AG10803 (cell line): ENCODE results near the gene LGALS3BP.

Experiments used
- DNase-seq: peaks from one replicate; pipeline ENCODE4 v3.0.0; 2010; ENCODE audit warnings: low read depth
- H3K4me3 ChIP-seq: 2 replicates; pipeline ENCODE4 v1.5.1; 2011; ENCODE audit warnings: mild to moderate bottlenecking, low read length, control low read depth
- CTCF ChIP-seq: conservative IDR thresholded peaks from 2 replicates; pipeline ENCODE4 v1.5.1; 2011; ENCODE audit warnings: mild to moderate bottlenecking, low read length, control low read depth, inconsistent platforms

LGALS3BP gene

GRCh38 chr17:78954684-78955083 is 25.0 kb downstream of the LGALS3BP start:
- no peak for TF ChIP-seq CTCF

GRCh38 chr17:78953356-78954350 is 26.1 kb downstream of the LGALS3BP start:
- no peak for TF ChIP-seq CTCF
- no peak overlapping the region for H3K4me3 ChIP-seq
- peak; percentile 43 for DNase-seq

More at GRCh38 chr17:78954684-78955083, 25.0 kb downstream of the LGALS3BP start:
- DNase-seq = no peak
- H3K4me3 ChIP-seq = no peak overlapping the region

GRCh38 chr17:78952706-78953105 is 27.0 kb downstream of the LGALS3BP start:
- no peak for DNase-seq
- no peak overlapping the region for H3K4me3 ChIP-seq
- no peak for TF ChIP-seq CTCF

GRCh38 chr17:78951967-78952551 is 27.7 kb downstream of the LGALS3BP start:
- no peak for TF ChIP-seq CTCF
- no peak overlapping the region for H3K4me3 ChIP-seq
- peak; percentile 16 for DNase-seq

- no peak overlapping the region for H3K4me3 ChIP-seq
- no peak for DNase-seq
- no peak for TF ChIP-seq CTCF
These were observed 28.9 kb downstream of the LGALS3BP start for GRCh38 chr17:78950870-78951269.

GRCh38 chr17:78947235-78948149 is 32.2 kb downstream of the LGALS3BP start:
- no peak for TF ChIP-seq CTCF
- no peak overlapping the region for H3K4me3 ChIP-seq
- no peak for DNase-seq
